GM18873 (cell line): ENCODE results near the gene IL32.
"Not testable (repeated sequence)": the region's sequence is repeated elsewhere in the genome, so short reads cannot be mapped to it uniquely, and the experiment has no call there.

Experiments
- ATAC-seq: cut with Tn5 transposase; IDR thresholded peaks from one replicate; pipeline ENCODE4 v1.9.1; 2021; ENCODE audit warnings: mild to moderate bottlenecking, moderate library complexity, moderate number of reproducible peaks; ENCODE audit not compliant: unreplicated experiment, low FRiP score

IL32 gene

GRCh38 chr16:3050487-3050886 is 15.0 kb upstream of the IL32 start:
- no peak for ATAC-seq

- ATAC-seq, result no peak
These were observed 14.4 kb upstream of the IL32 start for GRCh38 chr16:3051009-3051408.

GRCh38 chr16:3051494-3051893 is 13.9 kb upstream of the IL32 start:
- ATAC-seq, result no peak

GRCh38 chr16:3052571-3053329 is 12.7 kb upstream of the IL32 start:
- not testable (repeated sequence) for ATAC-seq

GRCh38 chr16:3053330-3053710 is 12.1 kb upstream of the IL32 start:
- not testable (repeated sequence) for ATAC-seq

- ATAC-seq, result no peak
These were observed 10.3 kb upstream of the IL32 start for GRCh38 chr16:3054965-3055733.

- ATAC-seq, result not testable (repeated sequence)
These were observed 9.7 kb upstream of the IL32 start for GRCh38 chr16:3055734-3056115.

- no peak for ATAC-seq
These were observed 8.9 kb upstream of the IL32 start for GRCh38 chr16:3056336-3057180.

GRCh38 chr16:3057181-3058138 is 8.0 kb upstream of the IL32 start:
- ATAC-seq, result no peak

GRCh38 chr16:3058139-3059030 is 7.1 kb upstream of the IL32 start:
- ATAC-seq, result no peak

GRCh38 chr16:3059041-3059722 is 6.3 kb upstream of the IL32 start:
- ATAC-seq, result peak; percentile 48

GRCh38 chr16:3059723-3060242 is 5.7 kb upstream of the IL32 start:
- ATAC-seq, result no peak

- no peak for ATAC-seq
These were observed 4.9 kb upstream of the IL32 start for GRCh38 chr16:3060339-3061127.

- ATAC-seq, result no peak
These were observed 2.9 kb upstream of the IL32 start for GRCh38 chr16:3062553-3062952.

GRCh38 chr16:3063625-3064386 is 1.6 kb upstream of the IL32 start:
- ATAC-seq, result no peak

- no peak for ATAC-seq
These were observed 451 bp downstream of the IL32 start for GRCh38 chr16:3065742-3066439.
